T-helper 17 cell (primary cell): Measurements from ENCODE around the gene AHNAK2. TPM values are rescaled to one million over a fixed set of nuclear protein-coding genes. Genes with fewer than 3 reads are reported as not detected.
"Not testable (repeated sequence)": the region's sequence is repeated elsewhere in the genome, so short reads cannot be mapped to it uniquely, and the experiment has no call there.

ENCODE experiments used
- ATAC-seq: fragments of 150-1000 bp; cut with Tn5 transposase; 2 replicates; pipeline ENCODE4 v1.10.0; 2021; ENCODE audit warnings: mild to moderate bottlenecking, moderate library complexity
- DNase-seq, 3 donors: peaks; one replicate each; pipeline versions ENCODE4 v3.0.0 to v3.0.0-alpha.2; 2020 to 2021
- H3K9me3 ChIP-seq: one replicate; pipeline ENCODE4 v1.7.0; 2013; ENCODE audit warnings: low read length, mild to moderate bottlenecking; ENCODE audit not compliant: control insufficient read depth, poor library complexity, severe bottlenecking
- H3K27ac Mint-ChIP-seq: one replicate; pipeline ENCODE4 v1.8.0; 2022; ENCODE audit warnings: mild to moderate bottlenecking, moderate library complexity, mixed read lengths
- H3K27me3 Mint-ChIP-seq: one replicate; pipeline ENCODE4 v1.8.0; 2022; ENCODE audit warnings: mixed read lengths
- H3K36me3 Mint-ChIP-seq: one replicate; pipeline ENCODE4 v1.8.0; 2022; ENCODE audit warnings: low read depth, mixed read lengths
- H3K4me1 Mint-ChIP-seq: one replicate; pipeline ENCODE4 v1.8.0; 2022; ENCODE audit warnings: mild to moderate bottlenecking, mixed read lengths
- H3K4me3 Mint-ChIP-seq: one replicate; pipeline ENCODE4 v1.8.0; 2022; ENCODE audit warnings: mild to moderate bottlenecking, moderate library complexity, mixed read lengths
- total RNA-seq, 4 donors: library from RNA in 2 of 4; stranded (reverse) in 2 of 4; gene quantifications; one replicate each; pipeline ENCODE4 v1.2.3 and lab custom pipeline; 2022 to 2026

AHNAK2 gene
- total RNA-seq, 2 donors from 2014 or later, result not detected

DNA sequence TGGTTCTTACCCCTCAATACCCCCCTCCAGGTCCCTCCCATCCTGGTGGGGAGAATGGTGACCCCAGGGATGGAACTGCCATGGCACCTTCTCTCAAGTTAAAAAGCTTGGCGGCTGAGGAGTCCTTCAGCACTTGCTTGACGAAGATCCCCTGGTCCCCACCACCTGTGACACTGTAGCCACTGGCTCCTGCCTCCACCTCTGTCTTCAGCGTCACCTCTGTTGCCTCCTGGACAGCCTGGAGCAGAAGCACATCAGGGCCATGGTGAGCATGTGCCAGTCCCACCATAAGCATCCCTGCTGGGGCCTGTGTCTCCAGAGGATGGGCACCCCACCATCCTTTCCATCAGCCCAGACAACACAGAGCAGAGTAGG lies 22.8 kb downstream of the AHNAK2 start:
- ATAC-seq (no peak), DNase-seq (no peak)
- H3K4me1 Mint-ChIP-seq, result peaks cover 3% of the 10 kb centered on the region
- H3K36me3 Mint-ChIP-seq, result peaks cover 9% of the 10 kb centered on the region
- no peaks in the 10 kb centered on the region for H3K9me3 ChIP-seq
- no peak overlapping the region for H3K4me3 Mint-ChIP-seq
- H3K27ac Mint-ChIP-seq, result no peak overlapping the region
- peaks cover 51% of the 10 kb centered on the region for H3K27me3 Mint-ChIP-seq

GRCh38 chr14:104954746-104955395 lies 23.3 kb downstream of the AHNAK2 start:
- Mint-ChIP-seq H3K27ac (no peak overlapping the region), H3K27me3 (peaks cover 51% of the 10 kb centered on the region), H3K4me3 (no peak overlapping the region), H3K4me1 (peaks cover 3% of the 10 kb centered on the region), H3K36me3 (peaks cover 9% of the 10 kb centered on the region)
- H3K9me3 ChIP-seq, result no peaks in the 10 kb centered on the region
- ATAC-seq (no peak), DNase-seq (peak in 1 of 3 donors; percentile 7)

DNA sequence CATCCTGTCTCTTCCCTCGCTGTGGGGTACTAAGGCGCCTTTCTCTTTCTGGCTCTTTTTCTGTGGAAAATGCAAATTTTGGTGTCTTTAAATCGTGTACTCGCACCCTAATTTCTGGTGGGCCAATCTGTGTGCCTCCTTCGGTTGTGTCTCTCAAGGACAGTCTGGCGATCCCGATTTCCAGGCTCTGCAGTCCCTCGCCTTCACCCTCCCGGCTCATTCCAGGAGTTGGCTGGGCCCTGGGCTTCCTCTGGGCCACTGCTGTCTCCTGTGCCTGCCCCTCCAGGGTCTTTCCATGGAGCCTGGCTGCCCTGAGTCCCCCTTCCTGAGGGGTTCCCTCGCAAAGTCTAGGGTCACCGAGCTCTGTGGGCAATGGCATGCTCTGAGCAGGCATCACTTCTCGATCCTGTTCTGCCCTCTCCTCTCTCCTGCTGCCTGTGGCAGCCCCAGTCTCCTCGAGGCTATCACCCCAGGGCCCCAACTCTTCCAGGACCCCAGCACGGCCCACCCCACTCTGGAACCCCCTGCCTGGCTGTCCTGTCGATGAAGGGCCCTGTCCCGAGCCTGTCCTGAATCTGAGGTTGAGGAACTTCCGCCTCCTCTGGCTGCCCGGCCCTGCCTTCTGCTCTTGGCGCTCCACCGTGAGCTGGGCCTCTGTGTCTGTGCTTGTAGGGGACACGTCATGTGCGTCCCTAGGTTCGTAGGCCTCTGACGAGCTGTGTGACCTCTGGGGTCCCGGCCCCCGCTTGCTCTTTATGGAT lies 24.1 kb downstream of the AHNAK2 start:
- peaks cover 3% of the 10 kb centered on the region for H3K4me1 Mint-ChIP-seq
- H3K27me3 Mint-ChIP-seq, result peaks cover 51% of the 10 kb centered on the region
- H3K9me3 ChIP-seq, result no peaks in the 10 kb centered on the region
- DNase-seq, result no peak
- peaks cover 9% of the 10 kb centered on the region for H3K36me3 Mint-ChIP-seq
- ATAC-seq, result no peak
- no peak overlapping the region for H3K4me3 Mint-ChIP-seq
- peak overlapping the region; percentile 68 for H3K27ac Mint-ChIP-seq

GRCh38 chr14:104953097-104953496 lies 25.1 kb downstream of the AHNAK2 start:
- no peak for ATAC-seq
- peaks cover 51% of the 10 kb centered on the region for H3K27me3 Mint-ChIP-seq

DNA sequence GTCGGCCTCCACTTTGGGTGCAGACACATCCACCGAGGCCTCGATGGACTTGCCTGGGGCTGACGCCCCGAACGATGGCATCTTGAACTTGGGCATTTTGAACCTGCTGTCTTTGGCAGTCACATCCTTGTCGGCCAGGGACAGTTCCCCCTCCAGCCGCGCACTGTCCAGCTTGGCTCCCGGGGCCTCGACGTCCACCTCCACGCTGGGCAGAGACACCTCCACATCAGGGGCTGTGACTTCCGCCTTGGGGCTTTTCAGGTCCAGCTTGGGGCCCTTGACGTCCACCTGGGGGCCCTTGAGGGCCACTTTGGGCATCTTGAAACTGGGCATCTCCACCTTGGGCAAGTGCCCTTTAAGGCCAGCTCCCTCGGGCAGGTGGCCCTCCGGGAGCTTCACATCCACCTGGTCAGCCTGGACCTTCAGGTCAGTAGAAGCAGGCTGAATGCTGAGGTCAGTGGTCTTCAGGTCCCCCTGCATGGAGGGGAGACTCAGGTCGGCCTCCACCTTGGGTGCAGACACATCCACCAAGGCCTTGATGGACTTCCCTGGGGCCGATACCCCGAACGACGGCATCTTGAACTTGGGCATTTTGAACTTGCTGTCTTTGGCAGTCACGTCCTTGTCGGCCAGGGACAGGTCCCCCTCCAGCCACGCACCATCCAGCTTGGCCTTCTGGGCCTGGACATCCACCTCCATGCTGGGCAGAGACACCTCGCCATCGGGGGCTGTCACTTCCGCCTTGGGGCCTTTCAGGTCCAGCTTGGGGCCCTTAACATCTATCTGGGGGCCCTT lies 26.1 kb downstream of the AHNAK2 start:
- H3K27ac Mint-ChIP-seq, H3K4me1 Mint-ChIP-seq, H3K36me3 Mint-ChIP-seq: not testable (repeated sequence)

More at GRCh38 chr14:104953097-104953496, 25.1 kb downstream of the AHNAK2 start:
- Mint-ChIP-seq H3K36me3 (peaks cover 9% of the 10 kb centered on the region), H3K4me3 (no peak overlapping the region), H3K4me1 (peaks cover 3% of the 10 kb centered on the region), H3K27ac (peak overlapping the region; percentile 68)
- no peaks in the 10 kb centered on the region for H3K9me3 ChIP-seq
- DNase-seq, result no peak

GRCh38 chr14:104950701-104951100 lies 27.5 kb downstream of the AHNAK2 start:
- not testable (repeated sequence) for H3K36me3 Mint-ChIP-seq, H3K4me3 Mint-ChIP-seq, H3K27ac Mint-ChIP-seq, H3K4me1 Mint-ChIP-seq, H3K9me3 ChIP-seq, ATAC-seq
- peaks cover 33% of the 10 kb centered on the region for H3K27me3 Mint-ChIP-seq
- DNase-seq, result peak in 1 of 3 donors; percentile 3

More for the DNA sequence above, 26.1 kb downstream of the AHNAK2 start:
- not testable (repeated sequence) for ATAC-seq, H3K4me3 Mint-ChIP-seq, H3K9me3 ChIP-seq
- DNase-seq, result peak in 1 of 3 donors; percentile 4
- H3K27me3 Mint-ChIP-seq, result peaks cover 44% of the 10 kb centered on the region

DNA sequence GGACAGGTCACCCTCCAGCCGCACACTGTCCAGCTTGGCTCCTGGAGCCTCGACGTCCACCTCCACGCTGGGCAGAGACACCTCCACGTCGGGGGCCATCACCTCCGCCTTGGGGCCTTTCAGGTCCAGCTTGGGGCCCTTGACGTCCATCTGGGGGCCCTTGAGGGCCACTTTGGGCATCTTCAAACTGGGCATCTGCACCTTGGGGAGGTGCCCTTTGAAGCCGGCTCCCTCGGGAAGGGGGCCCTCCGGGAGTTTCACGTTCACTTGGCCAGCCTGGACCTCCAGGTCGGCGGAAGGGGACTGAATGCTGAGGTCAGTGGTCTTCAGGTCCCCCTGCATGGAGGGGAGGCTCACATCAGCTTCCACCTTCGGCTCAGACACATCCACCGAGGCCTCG lies 28.2 kb downstream of the AHNAK2 start:
- DNase-seq (no peak), ATAC-seq (no peak)
- H3K27ac Mint-ChIP-seq, result no peak overlapping the region
- H3K9me3 ChIP-seq, result no peaks in the 10 kb centered on the region
- peaks cover 26% of the 10 kb centered on the region for H3K27me3 Mint-ChIP-seq
- peaks cover 3% of the 10 kb centered on the region for H3K4me1 Mint-ChIP-seq
- peaks cover 6% of the 10 kb centered on the region for H3K36me3 Mint-ChIP-seq
- no peak overlapping the region for H3K4me3 Mint-ChIP-seq

- not testable (repeated sequence) for ATAC-seq, H3K4me3 Mint-ChIP-seq, DNase-seq, H3K27ac Mint-ChIP-seq, H3K4me1 Mint-ChIP-seq, H3K36me3 Mint-ChIP-seq, H3K9me3 ChIP-seq
- H3K27me3 Mint-ChIP-seq, result peaks cover 20% of the 10 kb centered on the region
These were observed 28.7 kb downstream of the AHNAK2 start for GRCh38 chr14:104949406-104949955.

DNA sequence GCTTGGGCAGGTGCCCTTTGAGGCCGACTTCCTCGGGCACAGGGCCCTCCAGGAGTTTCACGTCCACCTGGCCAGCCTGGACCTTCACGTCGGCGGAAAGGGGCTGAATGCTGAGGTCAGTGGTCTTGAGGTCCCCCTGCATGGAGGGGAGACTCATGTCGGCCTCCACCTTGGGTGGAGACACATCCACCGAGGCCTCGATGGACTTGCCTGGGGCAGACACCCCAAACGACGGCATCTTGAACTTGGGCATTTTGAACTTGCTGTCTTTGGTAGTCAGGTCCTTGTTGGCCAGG lies 29.5 kb downstream of the AHNAK2 start:
- no peaks in the 10 kb centered on the region for H3K9me3 ChIP-seq
- Mint-ChIP-seq H3K27ac (no peak overlapping the region), H3K36me3 (peaks cover 4% of the 10 kb centered on the region), H3K4me3 (no peak overlapping the region), H3K27me3 (peaks cover 12% of the 10 kb centered on the region), H3K4me1 (peaks cover 3% of the 10 kb centered on the region)
- ATAC-seq (no peak), DNase-seq (no peak)

DNA sequence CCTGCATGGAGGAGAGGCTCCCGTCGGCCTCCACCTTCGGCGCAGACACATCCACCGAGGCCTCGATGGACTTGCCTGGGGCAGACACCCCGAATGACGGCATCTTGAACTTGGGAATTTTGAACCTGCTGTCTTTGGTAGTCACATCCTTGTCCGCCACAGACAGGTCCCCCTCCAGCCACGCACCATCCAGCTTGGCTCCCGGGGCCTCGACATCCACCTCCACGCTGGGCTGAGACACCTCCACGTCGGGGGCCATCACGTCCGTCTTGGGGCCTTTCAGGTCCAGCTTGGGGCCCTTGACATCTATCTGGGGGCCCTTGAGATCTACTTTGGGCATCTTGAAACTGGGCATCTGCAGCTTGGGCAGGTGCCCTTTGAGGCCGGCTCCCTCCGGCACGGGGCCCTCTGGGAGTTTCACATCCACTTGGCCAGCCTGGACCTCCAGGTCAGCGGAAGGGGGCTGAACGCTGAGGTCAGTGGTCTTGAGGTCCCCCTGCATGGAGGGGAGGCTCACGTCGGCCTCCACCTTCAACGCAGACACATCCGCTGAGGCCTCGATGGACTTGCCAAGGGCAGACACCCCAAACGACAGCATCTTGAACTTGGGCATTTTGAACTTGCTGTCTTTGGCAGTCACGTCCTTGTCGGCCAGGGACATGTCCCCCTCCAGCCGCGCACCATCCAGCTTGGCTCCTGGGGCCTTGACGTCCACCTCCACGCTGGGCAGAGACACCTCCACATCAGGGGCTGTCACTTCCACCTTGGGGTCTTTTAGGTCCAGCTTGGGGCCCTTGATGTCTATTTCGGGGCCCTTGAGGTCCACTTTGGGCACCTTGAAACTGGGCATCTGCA lies 30.1 kb downstream of the AHNAK2 start:
- not testable (repeated sequence) for H3K27ac Mint-ChIP-seq, H3K27me3 Mint-ChIP-seq, DNase-seq, H3K4me3 Mint-ChIP-seq, H3K9me3 ChIP-seq, H3K4me1 Mint-ChIP-seq, H3K36me3 Mint-ChIP-seq, ATAC-seq

DNA sequence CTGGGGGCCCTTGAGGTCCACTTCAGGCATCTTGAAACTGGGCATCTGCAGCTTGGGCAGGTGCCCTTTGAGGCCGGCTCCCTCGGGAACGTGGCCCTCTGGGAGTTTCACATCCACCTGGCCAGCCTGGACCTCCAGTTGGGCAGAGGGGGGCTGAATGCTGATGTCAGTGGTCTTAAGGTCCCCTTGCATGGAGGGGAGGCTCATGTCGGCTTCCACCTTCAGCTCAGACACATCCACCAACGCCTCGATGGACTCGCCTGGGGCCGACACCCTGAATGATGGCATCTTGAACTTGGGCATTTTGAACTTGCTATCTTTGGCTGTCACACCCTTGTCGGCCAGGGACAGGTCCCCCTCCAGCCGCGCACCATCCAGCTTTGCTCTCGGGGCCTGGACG lies 31.0 kb downstream of the AHNAK2 start:
- not testable (repeated sequence) for H3K36me3 Mint-ChIP-seq, H3K4me1 Mint-ChIP-seq, H3K4me3 Mint-ChIP-seq, H3K27ac Mint-ChIP-seq, H3K9me3 ChIP-seq, ATAC-seq, H3K27me3 Mint-ChIP-seq, DNase-seq

DNA sequence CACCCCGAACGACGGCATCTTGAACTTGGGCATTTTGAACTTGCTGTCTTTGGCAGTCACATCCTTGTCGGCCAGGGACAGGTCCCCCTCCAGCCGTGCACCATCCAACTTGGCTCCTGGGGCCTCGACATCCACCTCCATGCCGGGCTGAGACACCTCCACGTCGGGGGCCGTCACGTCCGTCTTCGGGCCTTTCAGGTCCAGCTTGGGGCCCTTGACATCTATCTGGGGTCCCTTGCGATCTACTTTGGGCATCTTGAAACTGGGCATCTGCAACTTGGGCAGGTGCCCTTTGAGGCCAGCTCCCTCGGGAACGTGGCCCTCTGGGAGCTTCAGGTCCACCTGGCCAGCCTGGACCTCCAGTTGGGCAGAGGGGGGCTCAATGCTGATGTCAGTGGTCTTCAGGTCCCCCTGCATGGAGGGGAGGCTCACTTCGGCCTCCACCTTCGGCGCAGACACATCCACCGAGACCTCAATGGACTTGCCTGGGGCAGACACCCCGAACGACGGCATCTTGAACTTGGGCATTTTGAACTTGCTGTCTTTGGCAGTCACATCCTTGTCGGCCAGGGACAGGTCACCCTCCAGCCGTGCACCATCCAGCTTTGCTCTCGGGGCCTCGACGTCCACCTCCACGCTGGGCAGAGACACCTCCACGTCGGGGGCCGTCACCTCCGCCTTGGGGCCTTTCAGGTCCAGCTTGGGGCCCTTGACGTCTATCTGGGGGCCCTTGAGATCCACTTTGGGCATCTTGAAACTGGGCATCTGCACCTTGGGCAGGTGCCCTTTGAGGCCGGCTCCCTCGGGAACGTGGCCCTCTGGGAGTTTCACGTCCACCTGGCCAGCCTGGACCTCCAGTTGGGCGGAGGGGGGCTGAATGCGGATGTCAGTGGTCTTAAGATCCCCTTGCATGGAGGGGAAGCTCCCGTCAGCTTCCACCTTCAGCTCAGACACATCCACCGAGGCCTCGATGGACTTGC lies 31.9 kb downstream of the AHNAK2 start:
- not testable (repeated sequence) for H3K4me3 Mint-ChIP-seq

More for the DNA sequence above, 31.9 kb downstream of the AHNAK2 start:
- H3K27ac Mint-ChIP-seq, H3K9me3 ChIP-seq, H3K4me1 Mint-ChIP-seq, H3K27me3 Mint-ChIP-seq, ATAC-seq, H3K36me3 Mint-ChIP-seq: not testable (repeated sequence)
- peak in 1 of 3 donors; percentile 6 for DNase-seq
